Measurements from ENCODE around the gene ALOX15B. TPM values are rescaled to one million over a fixed set of nuclear protein-coding genes. Genes with fewer than 3 reads are reported as not detected.
A peak's percentile ranks its signal among the peaks of the same experiment; 100 is the strongest.

The ALOX15B gene
- total and polyA plus RNA-seq, 9 of the 15 experiments (the other 6 are each of a cell fraction or from before 2014, with no cell fraction given), result 0.04 TPM; not detected in 8

DNA sequence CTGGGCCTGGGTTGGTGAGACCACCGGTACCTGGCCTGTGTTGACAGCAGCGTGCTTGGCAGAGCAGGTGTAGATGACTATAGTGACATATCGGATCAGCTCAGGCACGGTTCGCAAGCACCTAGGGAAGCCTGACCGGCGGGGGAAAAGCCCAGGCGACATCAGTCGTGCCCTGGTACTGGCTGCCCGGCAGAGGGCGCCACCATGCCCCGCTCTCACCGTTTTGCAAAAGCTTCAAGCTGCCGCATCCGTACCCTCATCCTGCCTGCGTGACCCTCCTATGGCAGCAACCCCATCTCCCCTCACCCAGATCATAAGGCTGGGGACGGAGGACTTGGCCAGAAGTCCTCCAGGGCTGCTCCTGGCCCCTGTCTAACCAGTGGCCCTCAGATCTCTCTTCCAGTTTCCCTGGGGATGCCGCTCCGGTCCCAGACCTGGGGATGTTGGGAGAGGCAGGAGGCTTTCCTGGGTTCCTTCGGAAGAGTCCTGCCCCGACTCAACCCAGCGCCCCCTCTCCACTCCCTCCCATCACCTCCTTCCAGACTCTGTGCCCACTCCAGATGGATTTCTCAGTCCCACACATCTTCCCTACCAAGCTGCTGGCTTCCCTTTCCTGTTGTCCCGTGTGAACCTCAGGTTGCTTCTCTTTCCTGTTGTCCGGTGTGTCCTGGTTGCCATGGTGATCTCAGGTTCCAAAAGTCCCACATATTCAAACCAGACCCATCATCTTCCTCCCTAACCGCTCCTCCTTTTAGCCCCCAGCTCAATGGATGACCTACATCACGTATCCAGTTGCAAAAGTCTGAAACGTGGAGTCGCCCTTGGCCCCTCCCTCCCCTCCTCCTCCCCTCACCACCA is 35.0 kb downstream of the ALOX15B start (continued):
- 0 out of 2 replicates have a peak, but pooled peaks have one; percentile 28 for TF ChIP-seq CTBP1 (IDR thresholded peaks at IDR 0.05; ENCODE audit: borderline replicate concordance)
- no peak for TF ChIP-seq ZNF23 (CRISPR knock-in tag; IDR thresholded peaks at IDR 0.05)
- no peak for TF ChIP-seq CREB1 (IDR thresholded peaks at IDR 0.05)
- TF ChIP-seq CREB1 (CRISPR knock-in tag; IDR thresholded peaks at IDR 0.05), result 0 out of 2 replicates have a peak, but pooled peaks have one; percentile 28
- TF ChIP-seq, protein P1, sequence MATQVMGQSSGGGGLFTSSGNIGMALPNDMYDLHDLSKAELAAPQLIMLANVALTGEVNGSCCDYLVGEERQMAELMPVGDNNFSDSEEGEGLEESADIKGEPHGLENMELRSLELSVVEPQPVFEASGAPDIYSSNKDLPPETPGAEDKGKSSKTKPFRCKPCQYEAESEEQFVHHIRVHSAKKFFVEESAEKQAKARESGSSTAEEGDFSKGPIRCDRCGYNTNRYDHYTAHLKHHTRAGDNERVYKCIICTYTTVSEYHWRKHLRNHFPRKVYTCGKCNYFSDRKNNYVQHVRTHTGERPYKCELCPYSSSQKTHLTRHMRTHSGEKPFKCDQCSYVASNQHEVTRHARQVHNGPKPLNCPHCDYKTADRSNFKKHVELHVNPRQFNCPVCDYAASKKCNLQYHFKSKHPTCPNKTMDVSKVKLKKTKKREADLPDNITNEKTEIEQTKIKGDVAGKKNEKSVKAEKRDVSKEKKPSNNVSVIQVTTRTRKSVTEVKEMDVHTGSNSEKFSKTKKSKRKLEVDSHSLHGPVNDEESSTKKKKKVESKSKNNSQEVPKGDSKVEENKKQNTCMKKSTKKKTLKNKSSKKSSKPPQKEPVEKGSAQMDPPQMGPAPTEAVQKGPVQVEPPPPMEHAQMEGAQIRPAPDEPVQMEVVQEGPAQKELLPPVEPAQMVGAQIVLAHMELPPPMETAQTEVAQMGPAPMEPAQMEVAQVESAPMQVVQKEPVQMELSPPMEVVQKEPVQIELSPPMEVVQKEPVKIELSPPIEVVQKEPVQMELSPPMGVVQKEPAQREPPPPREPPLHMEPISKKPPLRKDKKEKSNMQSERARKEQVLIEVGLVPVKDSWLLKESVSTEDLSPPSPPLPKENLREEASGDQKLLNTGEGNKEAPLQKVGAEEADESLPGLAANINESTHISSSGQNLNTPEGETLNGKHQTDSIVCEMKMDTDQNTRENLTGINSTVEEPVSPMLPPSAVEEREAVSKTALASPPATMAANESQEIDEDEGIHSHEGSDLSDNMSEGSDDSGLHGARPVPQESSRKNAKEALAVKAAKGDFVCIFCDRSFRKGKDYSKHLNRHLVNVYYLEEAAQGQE (IDR thresholded peaks at IDR 0.05; ENCODE audit: borderline replicate concordance), result 0 out of 2 replicates have a peak, but pooled peaks have one; percentile 37
- TF ChIP-seq, protein P1 (CRISPR knock-in tag; IDR thresholded peaks at IDR 0.05; ENCODE audit: low read depth), result no peak
- TF ChIP-seq, protein P2, sequence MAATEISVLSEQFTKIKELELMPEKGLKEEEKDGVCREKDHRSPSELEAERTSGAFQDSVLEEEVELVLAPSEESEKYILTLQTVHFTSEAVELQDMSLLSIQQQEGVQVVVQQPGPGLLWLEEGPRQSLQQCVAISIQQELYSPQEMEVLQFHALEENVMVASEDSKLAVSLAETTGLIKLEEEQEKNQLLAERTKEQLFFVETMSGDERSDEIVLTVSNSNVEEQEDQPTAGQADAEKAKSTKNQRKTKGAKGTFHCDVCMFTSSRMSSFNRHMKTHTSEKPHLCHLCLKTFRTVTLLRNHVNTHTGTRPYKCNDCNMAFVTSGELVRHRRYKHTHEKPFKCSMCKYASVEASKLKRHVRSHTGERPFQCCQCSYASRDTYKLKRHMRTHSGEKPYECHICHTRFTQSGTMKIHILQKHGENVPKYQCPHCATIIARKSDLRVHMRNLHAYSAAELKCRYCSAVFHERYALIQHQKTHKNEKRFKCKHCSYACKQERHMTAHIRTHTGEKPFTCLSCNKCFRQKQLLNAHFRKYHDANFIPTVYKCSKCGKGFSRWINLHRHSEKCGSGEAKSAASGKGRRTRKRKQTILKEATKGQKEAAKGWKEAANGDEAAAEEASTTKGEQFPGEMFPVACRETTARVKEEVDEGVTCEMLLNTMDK (IDR thresholded peaks at IDR 0.05; ENCODE audit: borderline replicate concordance, insufficient read depth, low read depth, low read length, poor library complexity, severe bottlenecking), result peak; percentile 59
- TF ChIP-seq, protein P3, sequence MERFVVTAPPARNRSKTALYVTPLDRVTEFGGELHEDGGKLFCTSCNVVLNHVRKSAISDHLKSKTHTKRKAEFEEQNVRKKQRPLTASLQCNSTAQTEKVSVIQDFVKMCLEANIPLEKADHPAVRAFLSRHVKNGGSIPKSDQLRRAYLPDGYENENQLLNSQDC (CRISPR knock-in tag; IDR thresholded peaks at IDR 0.05), result no peak
